OCI-LY7 (cell line): Measurements from ENCODE around the gene ZNF697.

ENCODE experiments used
- CTCF ChIP-seq: fragments of 200-600 bp; sonication (generic); conservative IDR thresholded peaks from 2 replicates; pipeline ENCODE4 v1.5.1; 2014; ENCODE audit warnings: mild to moderate bottlenecking, antibody characterized with exemption, low read length, moderate library complexity, mixed read lengths
- EZH2phosphoT487 ChIP-seq: fragments of 200-600 bp; sonication (generic); IDR thresholded peaks from 2 replicates; pipeline ENCODE4 v1.6.1; 2018; ENCODE audit warnings: low read depth, borderline replicate concordance, mild to moderate bottlenecking, mixed run types, antibody characterized with exemption, low read length, moderate library complexity, mixed read lengths

GRCh38 chr1:119611701-119612113 is 36.4 kb downstream of the ZNF697 start:
- TF ChIP-seq CTCF (peak; percentile 89), EZH2phosphoT487 (no peak)
